Measurements from ENCODE around the gene ZSCAN31. TPM values are rescaled to one million over a fixed set of nuclear protein-coding genes. Genes with fewer than 3 reads are reported as not detected.
A peak's percentile ranks its signal among the peaks of the same experiment; 100 is the strongest.

Gene ZSCAN31
- total RNA-seq = 10 to 100 TPM; 22.8 to 41.7 (median 30.8) TPM
- 1 to 10 TPM; 3.6 to 8.8 (median 7.8) TPM for polyA plus RNA-seq

DNA sequence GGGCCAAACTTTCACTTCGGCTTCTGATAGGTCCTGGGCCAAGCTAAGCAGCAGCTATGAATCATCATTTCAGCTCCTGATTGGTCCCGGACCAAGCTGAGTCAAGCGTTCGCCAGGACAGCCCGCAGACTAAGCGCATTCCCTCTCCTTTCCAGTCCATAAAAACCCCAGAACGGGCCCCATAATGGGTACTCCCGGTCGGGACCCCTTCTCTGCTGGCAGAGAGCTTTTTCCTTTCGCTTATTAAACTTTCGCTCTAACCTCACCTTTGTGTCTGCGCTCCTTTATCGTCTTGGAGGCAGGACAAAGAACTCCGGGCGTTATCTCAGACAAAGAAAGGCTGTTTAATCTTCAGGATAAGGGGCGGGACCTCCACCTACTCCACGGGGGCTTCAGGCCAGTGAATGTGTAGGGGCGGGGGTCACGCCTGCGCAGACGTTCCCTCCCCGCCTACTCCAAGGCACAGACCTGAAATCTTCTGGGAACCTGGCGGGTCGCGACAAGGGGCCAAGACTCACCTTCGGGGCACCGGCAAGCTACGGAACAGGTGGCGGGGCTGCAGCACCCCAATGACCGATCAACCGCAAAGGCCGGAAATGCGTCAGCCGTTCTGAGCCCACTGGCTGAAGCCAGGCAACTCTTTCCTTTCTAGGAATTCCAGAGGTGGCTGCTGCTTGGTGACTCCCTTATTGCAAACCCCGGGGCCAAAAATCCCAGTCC, at the start of gene ZSCAN31:
ZSCAN31 (minus strand) TSS at position 585 of the 720 bp plus-strand sequence. CDS start 6,465 bp downstream, outside the sequence.
- TF ChIP-seq, protein P1, sequence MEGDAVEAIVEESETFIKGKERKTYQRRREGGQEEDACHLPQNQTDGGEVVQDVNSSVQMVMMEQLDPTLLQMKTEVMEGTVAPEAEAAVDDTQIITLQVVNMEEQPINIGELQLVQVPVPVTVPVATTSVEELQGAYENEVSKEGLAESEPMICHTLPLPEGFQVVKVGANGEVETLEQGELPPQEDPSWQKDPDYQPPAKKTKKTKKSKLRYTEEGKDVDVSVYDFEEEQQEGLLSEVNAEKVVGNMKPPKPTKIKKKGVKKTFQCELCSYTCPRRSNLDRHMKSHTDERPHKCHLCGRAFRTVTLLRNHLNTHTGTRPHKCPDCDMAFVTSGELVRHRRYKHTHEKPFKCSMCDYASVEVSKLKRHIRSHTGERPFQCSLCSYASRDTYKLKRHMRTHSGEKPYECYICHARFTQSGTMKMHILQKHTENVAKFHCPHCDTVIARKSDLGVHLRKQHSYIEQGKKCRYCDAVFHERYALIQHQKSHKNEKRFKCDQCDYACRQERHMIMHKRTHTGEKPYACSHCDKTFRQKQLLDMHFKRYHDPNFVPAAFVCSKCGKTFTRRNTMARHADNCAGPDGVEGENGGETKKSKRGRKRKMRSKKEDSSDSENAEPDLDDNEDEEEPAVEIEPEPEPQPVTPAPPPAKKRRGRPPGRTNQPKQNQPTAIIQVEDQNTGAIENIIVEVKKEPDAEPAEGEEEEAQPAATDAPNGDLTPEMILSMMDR (IDR thresholded peaks at IDR 0.05) = no peak
- TF ChIP-seq POLR2AphosphoS5 (IDR thresholded peaks at IDR 0.05) = peak; percentile 89 to 95 (median 92)
- peak in 1 of 4 donors; percentile 31 for TF ChIP-seq EP300 (IDR thresholded peaks at IDR 0.05)
- peak; percentile 89 to 91 for TF ChIP-seq POLR2A (IDR thresholded peaks at IDR 0.05)
- intact Hi-C loops (cut with DNase I) = loop anchor here (2.0 to 10.0 kb wide), 4 partner anchors 19 to 1188 kb away; partner anchors contain the start of gene ZSCAN26
- H3K36me3 ChIP-seq = no peaks in the 10 kb centered on the region
- H3K4me3 ChIP-seq = peak within 1 kb of the TSS; percentile 54 to 73 (median 65)
- WGBS, 2 donors = 0 to 1% methylated on average over 35 of the region's 35 CpGs
- H3K9me3 ChIP-seq = no peaks in the 10 kb centered on the region
- peak; percentile 99 for DNase-seq
- H3K4me1 ChIP-seq = peaks cover 4 to 35% (median 19%) of the 10 kb centered on the region in 4 donors
- H3K27ac ChIP-seq = peak within 1 kb of the TSS; percentile 91 to 99 (median 95)
- no peaks in the 10 kb centered on the region for H3K27me3 ChIP-seq

DNA sequence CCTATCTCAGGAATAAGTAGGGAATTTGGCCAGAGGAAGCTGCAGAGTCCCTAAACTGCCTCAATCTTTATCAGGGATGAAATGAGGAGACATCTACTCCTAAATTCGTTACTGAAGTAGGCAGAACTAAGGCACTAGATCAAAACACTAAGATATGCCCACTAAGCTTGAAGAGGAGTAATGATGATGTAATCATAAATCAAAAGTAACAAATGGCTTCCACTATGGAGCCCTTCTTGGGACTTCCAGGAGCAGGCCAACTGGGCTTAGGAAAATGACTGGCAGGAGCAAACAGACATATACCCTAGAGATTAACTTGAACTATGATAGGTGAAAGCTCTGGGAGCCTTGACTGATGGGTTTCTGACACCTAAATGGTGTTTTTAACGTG, 48.2 kb upstream of the ZSCAN31 start:
- intact Hi-C loops (cut with DNase I) = no loop called here
- no peak for DNase-seq
- no peaks in the 10 kb centered on the region for H3K9me3 ChIP-seq
- H3K36me3 ChIP-seq = peaks cover 0 to 58% (median 6%) of the 10 kb centered on the region in 4 donors
- H3K4me1 ChIP-seq = peaks cover 0 to 16% (median 7%) of the 10 kb centered on the region in 4 donors
- WGBS, 2 donors = 74 to 86% methylated on average over 2 of the region's 2 CpGs
- H3K27ac ChIP-seq = peak overlapping the region; percentile 69 to 84 (median 80)
- no peaks in the 10 kb centered on the region for H3K27me3 ChIP-seq
- TF ChIP-seq POLR2AphosphoS5 (IDR thresholded peaks at IDR 0.05) = no peak
- TF ChIP-seq, protein P1 (IDR thresholded peaks at IDR 0.05) = no peak
- no peak overlapping the region for H3K4me3 ChIP-seq

GRCh38 chr6:28383235-28384142, 47.5 kb upstream of the ZSCAN31 start:
- TF ChIP-seq EP300 (IDR thresholded peaks at IDR 0.05) = peak in 2 of 4 donors; percentile 11 to 22
- TF ChIP-seq, protein P1 (IDR thresholded peaks at IDR 0.05) = peak in 3 of 4 experiments; percentile 39 to 51 (median 41)
- TF ChIP-seq POLR2A (IDR thresholded peaks at IDR 0.05) = no peak
- peak; percentile 16 to 64 (median 56) for TF ChIP-seq POLR2AphosphoS5 (IDR thresholded peaks at IDR 0.05)
- Histone ChIP-seq H3K4me3 (peak overlapping the region; percentile 26 to 53 (median 50)), H3K4me1 (peaks cover 0 to 16% (median 7%) of the 10 kb centered on the region in 4 donors), H3K9me3 (no peaks in the 10 kb centered on the region), H3K36me3 (peaks cover 0 to 58% (median 6%) of the 10 kb centered on the region in 4 donors), H3K27ac (peak overlapping the region; percentile 69 to 84 (median 80)), H3K27me3 (no peaks in the 10 kb centered on the region)
- 13 to 18% methylated on average over 31 of the region's 31 CpGs for WGBS, 2 donors
- intact Hi-C loops (cut with DNase I) = loop anchor here (2.0 kb wide), 1 partner anchor 15 kb away; the partner anchor contains the start of gene ZSCAN12
- peak; percentile 94 for DNase-seq

DNA sequence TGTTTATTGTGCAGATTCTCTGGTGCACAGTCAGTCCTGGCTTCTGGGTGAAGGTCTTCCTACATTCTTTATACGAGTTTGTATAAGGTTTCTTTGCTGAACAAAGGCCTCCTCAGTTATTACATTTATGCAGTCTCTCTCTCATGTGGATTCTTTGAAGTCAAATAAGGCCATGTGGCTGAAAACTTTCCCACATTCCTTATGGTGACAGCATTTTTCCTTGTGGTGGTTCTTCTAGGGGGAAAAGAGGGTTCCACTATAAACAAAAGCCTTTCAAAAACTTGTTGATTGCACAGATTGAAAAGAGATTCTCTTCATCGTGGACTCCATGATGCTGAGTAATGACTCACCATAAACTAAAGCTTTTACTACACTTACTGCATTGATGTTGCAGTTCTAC, 44.4 kb upstream of the ZSCAN31 start:
- Histone ChIP-seq H3K27me3 (no peaks in the 10 kb centered on the region), H3K4me3 (no peak overlapping the region), H3K36me3 (peaks cover 0 to 46% (median 6%) of the 10 kb centered on the region in 4 donors), H3K27ac (no peak overlapping the region), H3K4me1 (peaks cover 0 to 16% (median 7%) of the 10 kb centered on the region in 4 donors), H3K9me3 (no peaks in the 10 kb centered on the region)
- TF ChIP-seq POLR2AphosphoS5 (IDR thresholded peaks at IDR 0.05) (no peak), EP300 (IDR thresholded peaks at IDR 0.05) (no peak), POLR2A (IDR thresholded peaks at IDR 0.05) (no peak)
- TF ChIP-seq, protein P1 (IDR thresholded peaks at IDR 0.05) = no peak
- DNase-seq = no peak
- intact Hi-C loops (cut with DNase I) = no loop called here
- 93 to 94% methylated on average over 2 of the region's 2 CpGs for WGBS, 2 donors
